Breast epithelium (tissue), 3 donors: ENCODE results near the gene RPLP1.

Experiments
- POLR2A ChIP-seq: fragments of 450-650 bp; IDR thresholded peaks from one replicate; pipeline ENCODE4 v1.6.1; 2016; ENCODE audit warnings: antibody characterized with exemption, mild to moderate bottlenecking, moderate library complexity
- POLR2AphosphoS5 ChIP-seq, 3 donors: sonication (generic); formaldehyde crosslinking; IDR thresholded peaks; one replicate each; pipeline ENCODE4 v1.6.1; 2017; ENCODE audit warnings: antibody characterized with exemption in 3 of 3
- TF ChIP-seq, protein P1 (sequence below), 3 donors: fragments of 450-650 bp; IDR thresholded peaks; one replicate each; pipeline ENCODE4 v1.5.1; 2016 to 2017; ENCODE audit warnings: antibody characterized with exemption in 3 of 3, mild to moderate bottlenecking in 3 of 3, moderate library complexity in 3 of 3

DNA sequence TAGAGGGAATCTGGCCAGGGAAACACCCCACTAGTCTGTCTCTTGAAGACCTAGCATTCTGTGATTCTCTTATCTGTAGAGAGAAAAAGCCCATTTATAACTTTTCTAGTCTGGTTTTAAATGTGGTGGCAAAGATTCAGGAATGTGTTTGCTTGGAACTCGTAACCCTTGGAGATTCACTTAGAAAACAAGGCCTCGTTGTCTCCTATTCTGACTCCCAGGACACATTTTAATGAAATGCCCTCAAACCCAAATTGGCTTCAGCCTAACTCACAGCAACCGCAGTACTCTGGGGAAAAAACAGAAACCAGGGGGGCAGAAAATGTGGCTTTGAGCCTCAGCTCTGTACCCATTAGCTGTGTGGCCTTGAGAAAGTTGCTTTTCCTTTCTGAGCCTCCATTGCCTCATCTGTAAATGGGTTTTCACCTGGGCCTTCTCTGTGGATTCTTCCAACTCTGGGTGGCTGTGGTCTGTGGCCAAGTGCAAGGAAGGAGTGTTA lies 36.5 kb downstream of the RPLP1 start:
- TF ChIP-seq, protein P1, sequence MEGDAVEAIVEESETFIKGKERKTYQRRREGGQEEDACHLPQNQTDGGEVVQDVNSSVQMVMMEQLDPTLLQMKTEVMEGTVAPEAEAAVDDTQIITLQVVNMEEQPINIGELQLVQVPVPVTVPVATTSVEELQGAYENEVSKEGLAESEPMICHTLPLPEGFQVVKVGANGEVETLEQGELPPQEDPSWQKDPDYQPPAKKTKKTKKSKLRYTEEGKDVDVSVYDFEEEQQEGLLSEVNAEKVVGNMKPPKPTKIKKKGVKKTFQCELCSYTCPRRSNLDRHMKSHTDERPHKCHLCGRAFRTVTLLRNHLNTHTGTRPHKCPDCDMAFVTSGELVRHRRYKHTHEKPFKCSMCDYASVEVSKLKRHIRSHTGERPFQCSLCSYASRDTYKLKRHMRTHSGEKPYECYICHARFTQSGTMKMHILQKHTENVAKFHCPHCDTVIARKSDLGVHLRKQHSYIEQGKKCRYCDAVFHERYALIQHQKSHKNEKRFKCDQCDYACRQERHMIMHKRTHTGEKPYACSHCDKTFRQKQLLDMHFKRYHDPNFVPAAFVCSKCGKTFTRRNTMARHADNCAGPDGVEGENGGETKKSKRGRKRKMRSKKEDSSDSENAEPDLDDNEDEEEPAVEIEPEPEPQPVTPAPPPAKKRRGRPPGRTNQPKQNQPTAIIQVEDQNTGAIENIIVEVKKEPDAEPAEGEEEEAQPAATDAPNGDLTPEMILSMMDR (IDR thresholded peaks at IDR 0.05): no peak
- TF ChIP-seq POLR2A (no peak), POLR2AphosphoS5 (IDR thresholded peaks at IDR 0.05) (peak in 1 of 3 donors; percentile 48)
